H9 (cell line): ENCODE data around the gene PLBD1. TPM values are rescaled to one million over a fixed set of nuclear protein-coding genes. Genes with fewer than 3 reads are reported as not detected.

Source experiments
- DNase-seq: peaks from one replicate; pipeline ENCODE4 v3.0.0-alpha.2; 2017
- H2AFZ ChIP-seq: one replicate; pipeline ENCODE4 v1.6.1; 2013; ENCODE audit warnings: mild to moderate bottlenecking, low read length, control low read depth, moderate library complexity
- H2AK5ac ChIP-seq: 2 replicates; pipeline ENCODE4 v1.6.1; 2013; ENCODE audit warnings: low read length, control low read depth, mixed read lengths; ENCODE audit not compliant: insufficient read length
- H2BK120ac ChIP-seq: one replicate; pipeline ENCODE4 v1.6.1; 2013; ENCODE audit warnings: low read depth, mild to moderate bottlenecking, low read length, control low read depth, inconsistent platforms; ENCODE audit not compliant: poor library complexity, severe bottlenecking
- H2BK12ac ChIP-seq: 2 replicates; pipeline ENCODE4 v1.6.1; 2013; ENCODE audit warnings: low read length, control low read depth, mixed read lengths, low read depth; ENCODE audit not compliant: insufficient read length
- H2BK15ac ChIP-seq: 2 replicates; pipeline ENCODE4 v1.6.1; 2013; ENCODE audit warnings: low read depth, low read length, control low read depth
- H2BK20ac ChIP-seq: one replicate; pipeline ENCODE4 v1.6.1; 2013; ENCODE audit warnings: low read depth, mild to moderate bottlenecking, low read length, control low read depth, inconsistent platforms; ENCODE audit not compliant: poor library complexity, severe bottlenecking
- H2BK5ac ChIP-seq: 2 replicates; pipeline ENCODE4 v1.6.1; 2013; ENCODE audit warnings: low read length, control low read depth, mixed read lengths; ENCODE audit not compliant: insufficient read length
- H3K14ac ChIP-seq: 2 replicates; pipeline ENCODE4 v1.6.1; 2013; ENCODE audit warnings: low read length, control low read depth; ENCODE audit not compliant: insufficient read depth
- H3K18ac ChIP-seq: 2 replicates; pipeline ENCODE4 v1.6.1; 2013; ENCODE audit warnings: low read depth, mild to moderate bottlenecking, mixed read lengths, low read length, control low read depth; ENCODE audit not compliant: insufficient read length
- H3K23ac ChIP-seq: 2 replicates; pipeline ENCODE4 v1.6.1; 2013; ENCODE audit warnings: low read length, control low read depth, mixed read lengths, low read depth; ENCODE audit not compliant: insufficient read length
- H3K23me2 ChIP-seq: 2 replicates; pipeline ENCODE4 v1.6.1; 2013; ENCODE audit warnings: low read depth, mild to moderate bottlenecking, mixed read lengths, low read length, control low read depth; ENCODE audit not compliant: insufficient read length, poor library complexity, severe bottlenecking
- H3K27ac ChIP-seq: 2 replicates; pipeline ENCODE4 v1.5.1; 2013; ENCODE audit warnings: low read length, control low read depth, mixed read lengths, low read depth; ENCODE audit not compliant: insufficient read length
- H3K27me3 ChIP-seq: 2 replicates; pipeline ENCODE4 v1.6.1; 2013; ENCODE audit warnings: low read length, control low read depth, inconsistent platforms; ENCODE audit not compliant: insufficient read depth
- H3K4ac ChIP-seq: 2 replicates; pipeline ENCODE4 v1.6.1; 2013; ENCODE audit warnings: low read depth, mild to moderate bottlenecking, control low read depth, inconsistent platforms, low read length, moderate library complexity
- H3K4me1 ChIP-seq: 2 replicates; pipeline ENCODE4 v1.6.1; 2013; ENCODE audit warnings: low read length, control low read depth, inconsistent platforms; ENCODE audit not compliant: insufficient read depth
- H3K4me2 ChIP-seq: 2 replicates; pipeline ENCODE4 v1.6.1; 2013; ENCODE audit warnings: low read length, control low read depth, mixed read lengths; ENCODE audit not compliant: insufficient read length, insufficient read depth
- H3K56ac ChIP-seq: 2 replicates; pipeline ENCODE4 v1.6.1; 2013; ENCODE audit warnings: low read depth, mild to moderate bottlenecking, mixed read lengths, low read length, control low read depth; ENCODE audit not compliant: insufficient read length
- H3K79me1 ChIP-seq: 2 replicates; pipeline ENCODE4 v1.6.1; 2013; ENCODE audit warnings: low read depth, mild to moderate bottlenecking, moderate library complexity, low read length, control low read depth, inconsistent platforms; ENCODE audit not compliant: insufficient read depth, poor library complexity, severe bottlenecking
- H3K79me2 ChIP-seq: 2 replicates; pipeline ENCODE4 v1.6.1; 2013; ENCODE audit warnings: low read length, control low read depth, inconsistent platforms; ENCODE audit not compliant: insufficient read depth
- H3K9ac ChIP-seq: 2 replicates; pipeline ENCODE4 v1.6.1; 2013; ENCODE audit warnings: low read length, control low read depth, mixed read lengths; ENCODE audit not compliant: insufficient read length; ENCODE audit errors: extremely low read depth
- H3K9me3 ChIP-seq: one replicate; pipeline ENCODE4 v1.6.1; 2013; ENCODE audit warnings: low read depth, low read length, inconsistent platforms; ENCODE audit not compliant: control insufficient read depth
- H3T11ph ChIP-seq: one replicate; pipeline ENCODE4 v1.6.1; 2013; ENCODE audit warnings: mild to moderate bottlenecking, low read length, control low read depth, inconsistent platforms
- H4K20me1 ChIP-seq: one replicate; pipeline ENCODE4 v1.6.1; 2013; ENCODE audit not compliant: control insufficient read depth, insufficient read length, insufficient read depth
- H4K5ac ChIP-seq: 2 replicates; pipeline ENCODE4 v1.6.1; 2013; ENCODE audit warnings: low read depth, mild to moderate bottlenecking, mixed read lengths, low read length, control low read depth; ENCODE audit not compliant: insufficient read length
- H4K8ac ChIP-seq: replicated peaks from 2 replicates; pipeline ENCODE4 v1.6.1; 2013; ENCODE audit warnings: low read length, control low read depth, mixed read lengths, low read depth; ENCODE audit not compliant: insufficient read length
- H4K91ac ChIP-seq: 2 replicates; pipeline ENCODE4 v1.6.1; 2013; ENCODE audit warnings: low read depth, mild to moderate bottlenecking, moderate library complexity, mixed read lengths, low read length, control low read depth; ENCODE audit not compliant: insufficient read length
- H3K27ac Mint-ChIP-seq, 3 experiments: 2 replicates in 2 of 3; 3 replicates in 1 of 3; pipeline ENCODE4 v1.8.0; 2020 to 2021; ENCODE audit warnings: mixed read lengths in 3 of 3, mild to moderate bottlenecking in 1 of 3, moderate library complexity in 1 of 3
- H3K27me3 Mint-ChIP-seq: 2 replicates; pipeline ENCODE4 v1.8.0; 2021; ENCODE audit warnings: low read depth, mild to moderate bottlenecking, moderate library complexity, mixed read lengths
- H3K36me3 Mint-ChIP-seq, 3 experiments: 2 replicates in 2 of 3; 3 replicates in 1 of 3; pipeline ENCODE4 v1.8.0; 2020 to 2021; ENCODE audit warnings: low read depth in 3 of 3, mixed read lengths in 3 of 3; ENCODE audit not compliant: insufficient read depth in 1 of 3
- H3K4me1 Mint-ChIP-seq, 2 experiments: 2 replicates each; pipeline ENCODE4 v1.8.0; 2020; ENCODE audit warnings: mixed read lengths in 2 of 2
- H3K4me3 Mint-ChIP-seq, 2 experiments: 2 replicates in 1 of 2; 3 replicates in 1 of 2; pipeline ENCODE4 v1.8.0; 2020 to 2021; ENCODE audit warnings: mild to moderate bottlenecking in 2 of 2, mixed read lengths in 2 of 2, moderate library complexity in 1 of 2
- H3K9me3 Mint-ChIP-seq, 2 experiments: 2 replicates in 1 of 2; 3 replicates in 1 of 2; pipeline ENCODE4 v1.8.0; 2020; ENCODE audit warnings: mild to moderate bottlenecking in 2 of 2, mixed read lengths in 2 of 2, moderate library complexity in 1 of 2
- WGBS: extraction: QIAGEN DNeasy Blood & Tissue Kit; methylation state at CpG from one replicate; pipeline ENCODE4 v1.1.7; 2013; ENCODE audit warnings: missing lambda C conversion rate, low lambda C conversion rate, mixed read lengths; ENCODE audit not compliant: insufficient read length; ENCODE audit errors: extremely low coverage; 5-methylcytosine and 5-hydroxymethylcytosine counted together
- total RNA-seq: library from RNA; stranded (reverse); gene quantifications from 2 replicates; pipeline ENCODE4 v1.2.1, GENCODE V29; 2021
- TF ChIP-seq, protein P1 (sequence below): fragments of 200-600 bp; sonication (generic); conservative IDR thresholded peaks from 3 replicates; pipeline ENCODE4 v1.8.0; 2021; ENCODE audit warnings: antibody characterized with exemption, mild to moderate bottlenecking

Gene PLBD1
- total RNA-seq, 1 experiment from 2014 or later: 15.5 TPM

DNA sequence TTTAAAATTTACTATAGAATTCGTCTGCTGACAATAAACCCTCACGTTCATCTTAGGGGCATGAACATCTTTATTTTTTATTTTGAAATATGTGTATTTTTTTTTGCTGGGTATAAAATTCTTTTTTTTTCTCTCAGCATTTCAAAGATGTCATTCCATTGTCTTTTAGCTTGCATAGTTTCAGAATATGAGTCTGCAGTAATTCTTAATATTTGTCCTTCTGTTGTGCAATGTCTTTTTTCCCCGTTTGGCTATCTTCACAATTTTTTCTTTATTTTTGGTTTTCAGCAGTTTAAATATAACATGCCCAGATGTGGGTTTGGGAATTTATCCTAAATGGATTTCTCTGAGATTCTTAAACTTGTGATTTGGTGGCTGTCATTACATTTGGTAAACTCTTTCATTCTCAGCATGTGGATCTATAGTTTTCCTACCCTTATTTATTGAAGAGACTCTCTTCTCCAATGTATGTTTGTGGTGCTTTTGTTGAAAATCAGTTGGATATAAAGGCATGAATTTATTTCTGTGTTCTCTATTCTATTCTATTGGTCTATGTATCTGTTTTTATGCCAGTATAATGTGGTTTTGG is 37.8 kb upstream of the PLBD1 start:
- TF ChIP-seq, protein P1, sequence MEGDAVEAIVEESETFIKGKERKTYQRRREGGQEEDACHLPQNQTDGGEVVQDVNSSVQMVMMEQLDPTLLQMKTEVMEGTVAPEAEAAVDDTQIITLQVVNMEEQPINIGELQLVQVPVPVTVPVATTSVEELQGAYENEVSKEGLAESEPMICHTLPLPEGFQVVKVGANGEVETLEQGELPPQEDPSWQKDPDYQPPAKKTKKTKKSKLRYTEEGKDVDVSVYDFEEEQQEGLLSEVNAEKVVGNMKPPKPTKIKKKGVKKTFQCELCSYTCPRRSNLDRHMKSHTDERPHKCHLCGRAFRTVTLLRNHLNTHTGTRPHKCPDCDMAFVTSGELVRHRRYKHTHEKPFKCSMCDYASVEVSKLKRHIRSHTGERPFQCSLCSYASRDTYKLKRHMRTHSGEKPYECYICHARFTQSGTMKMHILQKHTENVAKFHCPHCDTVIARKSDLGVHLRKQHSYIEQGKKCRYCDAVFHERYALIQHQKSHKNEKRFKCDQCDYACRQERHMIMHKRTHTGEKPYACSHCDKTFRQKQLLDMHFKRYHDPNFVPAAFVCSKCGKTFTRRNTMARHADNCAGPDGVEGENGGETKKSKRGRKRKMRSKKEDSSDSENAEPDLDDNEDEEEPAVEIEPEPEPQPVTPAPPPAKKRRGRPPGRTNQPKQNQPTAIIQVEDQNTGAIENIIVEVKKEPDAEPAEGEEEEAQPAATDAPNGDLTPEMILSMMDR: no peak
- Histone ChIP-seq H2BK20ac (no peak overlapping the region), H2BK120ac (no peak overlapping the region), H2BK5ac (no peak overlapping the region), H4K91ac (no peak overlapping the region), H2AK5ac (no peak overlapping the region), H3K14ac (no peak overlapping the region), H3K4me1 (no peaks in the 10 kb centered on the region), H3K9ac (no peak overlapping the region), H2BK12ac (no peak overlapping the region), H3K4ac (no peak overlapping the region), H3K9me3 (no peaks in the 10 kb centered on the region), H3T11ph (no peak overlapping the region), H4K5ac (no peak overlapping the region), H3K27me3 (no peaks in the 10 kb centered on the region), H2BK15ac (no peak overlapping the region), H3K4me2 (no peak overlapping the region), H3K23me2 (no peaks in the 10 kb centered on the region), H3K23ac (no peak overlapping the region), H3K27ac (no peak overlapping the region), H4K20me1 (no peaks in the 10 kb centered on the region), H3K79me2 (no peaks in the 10 kb centered on the region), H3K79me1 (no peaks in the 10 kb centered on the region), H4K8ac (no peak overlapping the region), H3K56ac (no peak overlapping the region), H3K18ac (no peak overlapping the region), H2AFZ (no peak overlapping the region)
- Mint-ChIP-seq H3K4me1 (no peaks in the 10 kb centered on the region), H3K4me3 (no peak overlapping the region), H3K27ac (no peak overlapping the region), H3K9me3 (peaks cover 42 to 43% of the 10 kb centered on the region in 2 experiments), H3K36me3 (peaks cover 8 to 15% (median 10%) of the 10 kb centered on the region in 3 experiments), H3K27me3 (no peaks in the 10 kb centered on the region; the same call in 1 of the 2 replicates)
- DNase-seq: no peak
- WGBS: no CpG with 5 or more reads among the region's 3 CpGs
